HFFc6 (cell line): ENCODE data around the gene ARHGEF6. TPM values are rescaled to one million over a fixed set of nuclear protein-coding genes. Genes with fewer than 3 reads are reported as not detected.
"Not testable (repeated sequence)": the region's sequence is repeated elsewhere in the genome, so short reads cannot be mapped to it uniquely, and the experiment has no call there.

Experiments
- DNase-seq: peaks from one replicate; pipeline ENCODE4 v3.0.0-alpha.2; 2018
- H3K27ac Mint-ChIP-seq: 2 replicates; pipeline ENCODE4 v1.8.0; 2020; ENCODE audit warnings: mild to moderate bottlenecking, mixed read lengths
- H3K27me3 Mint-ChIP-seq: 2 replicates; pipeline ENCODE4 v1.8.0; 2021; ENCODE audit warnings: mild to moderate bottlenecking, moderate library complexity, mixed read lengths; ENCODE audit not compliant: insufficient read depth
- H3K36me3 Mint-ChIP-seq: 2 replicates; pipeline ENCODE4 v1.8.0; 2021; ENCODE audit warnings: low read depth, mixed read lengths
- H3K4me1 Mint-ChIP-seq: 2 replicates; pipeline ENCODE4 v1.8.0; 2020; ENCODE audit warnings: low read depth, mixed read lengths
- H3K4me3 Mint-ChIP-seq: 2 replicates; pipeline ENCODE4 v1.8.0; 2020; ENCODE audit warnings: mild to moderate bottlenecking, moderate library complexity, mixed read lengths
- H3K9me3 Mint-ChIP-seq: 2 replicates; pipeline ENCODE4 v1.8.0; 2020; ENCODE audit warnings: mild to moderate bottlenecking, mixed read lengths
- total RNA-seq, 6 experiments: library from RNA; stranded (reverse); fragmentation: NEBNext Ultra II Directional; extraction: Animal tissue kit (Norgen Biotek cat#: 25700); gene quantifications; 2 replicates in 1 of 6; 3 replicates in 5 of 6; pipeline ENCODE4 v1.2.3, GENCODE V29; 2021
- TF ChIP-seq, protein P1 (sequence below): fragments of 200-600 bp; sonication (generic); IDR thresholded peaks from 2 replicates; pipeline ENCODE4 v1.5.0; 2021; ENCODE audit warnings: antibody characterized with exemption, mild to moderate bottlenecking

Gene ARHGEF6
- total RNA-seq, 6 experiments from 2014 or later: 2.5 to 5.4 (median 4.9) TPM

DNA sequence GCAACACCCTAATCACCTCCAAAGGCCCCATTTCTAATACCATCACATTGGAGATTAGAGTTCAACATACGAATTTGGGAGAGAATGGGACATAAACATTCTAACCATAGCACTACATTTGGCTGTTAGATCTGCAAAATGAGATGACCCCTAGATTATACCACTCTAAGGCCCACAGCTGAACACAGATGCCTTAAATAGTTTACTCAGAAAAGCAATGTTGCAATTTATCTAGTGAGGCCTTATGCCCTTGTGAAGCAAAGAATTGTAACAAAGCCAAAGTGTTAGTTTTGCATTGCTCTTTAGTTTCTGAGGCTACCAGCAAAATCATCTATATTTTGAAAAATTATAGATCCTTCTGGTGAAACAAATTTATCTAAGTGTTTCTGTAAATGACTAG lies 31.6 kb upstream of the ARHGEF6 start:
- H3K4me1 Mint-ChIP-seq: peaks cover 11% of the 10 kb centered on the region
- no peaks in the 10 kb centered on the region for H3K9me3 Mint-ChIP-seq
- no peaks in the 10 kb centered on the region for H3K36me3 Mint-ChIP-seq
- no peak overlapping the region for H3K27ac Mint-ChIP-seq
- no peak for DNase-seq
- H3K27me3 Mint-ChIP-seq: no peaks in the 10 kb centered on the region
- H3K4me3 Mint-ChIP-seq: no peak overlapping the region
- TF ChIP-seq, protein P1, sequence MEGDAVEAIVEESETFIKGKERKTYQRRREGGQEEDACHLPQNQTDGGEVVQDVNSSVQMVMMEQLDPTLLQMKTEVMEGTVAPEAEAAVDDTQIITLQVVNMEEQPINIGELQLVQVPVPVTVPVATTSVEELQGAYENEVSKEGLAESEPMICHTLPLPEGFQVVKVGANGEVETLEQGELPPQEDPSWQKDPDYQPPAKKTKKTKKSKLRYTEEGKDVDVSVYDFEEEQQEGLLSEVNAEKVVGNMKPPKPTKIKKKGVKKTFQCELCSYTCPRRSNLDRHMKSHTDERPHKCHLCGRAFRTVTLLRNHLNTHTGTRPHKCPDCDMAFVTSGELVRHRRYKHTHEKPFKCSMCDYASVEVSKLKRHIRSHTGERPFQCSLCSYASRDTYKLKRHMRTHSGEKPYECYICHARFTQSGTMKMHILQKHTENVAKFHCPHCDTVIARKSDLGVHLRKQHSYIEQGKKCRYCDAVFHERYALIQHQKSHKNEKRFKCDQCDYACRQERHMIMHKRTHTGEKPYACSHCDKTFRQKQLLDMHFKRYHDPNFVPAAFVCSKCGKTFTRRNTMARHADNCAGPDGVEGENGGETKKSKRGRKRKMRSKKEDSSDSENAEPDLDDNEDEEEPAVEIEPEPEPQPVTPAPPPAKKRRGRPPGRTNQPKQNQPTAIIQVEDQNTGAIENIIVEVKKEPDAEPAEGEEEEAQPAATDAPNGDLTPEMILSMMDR: no peak

DNA sequence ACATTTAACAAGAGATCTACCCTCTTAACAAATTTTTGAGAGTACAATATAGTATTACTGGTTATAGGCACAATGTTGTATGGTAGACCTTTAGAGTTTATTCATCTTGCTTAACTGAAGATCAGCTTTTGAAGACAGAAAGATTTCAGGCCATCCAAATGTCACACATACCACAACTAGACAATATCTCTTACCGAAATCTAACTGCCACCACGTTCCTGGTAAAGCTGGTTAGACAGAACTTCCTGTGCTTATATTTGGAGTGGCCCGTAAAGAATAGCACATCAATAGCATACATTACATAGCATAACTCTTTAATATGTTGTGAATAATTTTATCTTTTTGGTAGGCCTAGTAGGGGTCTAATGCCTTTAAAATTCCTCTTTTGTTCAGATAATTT lies 29.8 kb upstream of the ARHGEF6 start:
- DNase-seq: no peak
- no peak overlapping the region for H3K27ac Mint-ChIP-seq
- peaks cover 4% of the 10 kb centered on the region; the same call in 1 of the 2 replicates for H3K4me1 Mint-ChIP-seq
- H3K9me3 Mint-ChIP-seq: no peaks in the 10 kb centered on the region
- H3K4me3 Mint-ChIP-seq: no peak overlapping the region
- H3K36me3 Mint-ChIP-seq: no peaks in the 10 kb centered on the region
- no peaks in the 10 kb centered on the region for H3K27me3 Mint-ChIP-seq
- TF ChIP-seq, protein P1: no peak

DNA sequence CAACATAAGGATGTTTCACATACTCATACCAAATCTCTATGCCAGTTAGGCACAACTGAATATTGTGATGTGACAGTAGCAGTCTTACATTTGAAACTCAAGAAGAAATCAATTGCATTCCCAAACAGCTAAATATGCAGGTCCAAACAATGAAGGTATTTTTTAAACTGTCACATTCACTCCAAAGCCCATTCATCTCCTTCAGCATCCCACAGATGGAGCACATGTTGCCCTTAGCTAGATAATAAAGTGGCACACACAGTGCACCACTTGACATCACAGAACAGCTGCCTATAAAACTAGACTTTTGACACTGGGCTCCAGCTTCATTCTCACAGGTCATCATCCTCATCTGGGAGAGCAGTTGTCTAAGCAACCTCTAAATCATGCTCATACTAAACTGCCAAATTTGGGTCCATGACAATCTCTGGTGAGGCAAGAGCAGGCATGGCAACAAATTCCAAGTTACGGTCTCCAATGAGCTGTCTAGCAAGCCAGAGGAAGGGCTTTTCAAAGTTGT lies 26.2 kb upstream of the ARHGEF6 start:
- no peak overlapping the region for H3K4me3 Mint-ChIP-seq
- H3K36me3 Mint-ChIP-seq: no peaks in the 10 kb centered on the region

DNA sequence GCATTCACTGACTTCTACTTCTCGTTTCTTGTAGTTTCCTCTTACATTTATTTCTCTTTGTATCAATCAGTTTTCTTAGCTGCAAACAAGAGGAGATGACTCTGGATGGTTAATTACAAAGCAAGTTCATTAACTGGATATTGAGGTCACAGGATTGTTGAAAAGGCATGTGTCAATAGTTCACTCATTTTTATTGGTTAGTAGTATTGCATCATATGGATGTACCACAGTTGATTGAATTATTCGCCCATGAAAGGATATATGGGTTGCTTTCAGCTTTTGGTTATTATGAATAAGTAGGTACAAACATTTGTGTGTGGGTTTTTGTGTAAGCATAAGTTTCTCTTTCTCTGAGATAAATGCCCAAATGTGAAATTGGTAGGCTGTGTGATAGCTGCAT lies 21.8 kb upstream of the ARHGEF6 start:
- Mint-ChIP-seq H3K27ac (no peak overlapping the region), H3K27me3 (peaks cover 2% of the 10 kb centered on the region; the same call in 1 of the 2 replicates), H3K4me1 (peaks cover 8% of the 10 kb centered on the region; the same call in 1 of the 2 replicates), H3K9me3 (no peaks in the 10 kb centered on the region), H3K36me3 (no peaks in the 10 kb centered on the region), H3K4me3 (no peak overlapping the region)
- TF ChIP-seq, protein P1: no peak
- no peak for DNase-seq

More for the DNA sequence above, 26.2 kb upstream of the ARHGEF6 start:
- no peak for DNase-seq
- H3K27ac Mint-ChIP-seq: no peak overlapping the region
- TF ChIP-seq, protein P1: no peak
- no peaks in the 10 kb centered on the region for H3K9me3 Mint-ChIP-seq
- H3K4me1 Mint-ChIP-seq: peaks cover 8% of the 10 kb centered on the region; the same call in 1 of the 2 replicates
- H3K27me3 Mint-ChIP-seq: no peaks in the 10 kb centered on the region

- H3K27me3 Mint-ChIP-seq: peaks cover 2% of the 10 kb centered on the region; the same call in 1 of the 2 replicates
- 0 out of 2 replicates have a peak, but pooled peaks cover 4% of the 10 kb centered on the region for H3K36me3 Mint-ChIP-seq
- no peak overlapping the region for H3K27ac Mint-ChIP-seq
- no peak for DNase-seq
- TF ChIP-seq, protein P1: no peak
- H3K4me1 Mint-ChIP-seq: no peaks in the 10 kb centered on the region
- no peak overlapping the region for H3K4me3 Mint-ChIP-seq
- no peaks in the 10 kb centered on the region for H3K9me3 Mint-ChIP-seq
These were observed 17.1 kb upstream of the ARHGEF6 start for GRCh38 chrX:136797787-136798186.

GRCh38 chrX:136795132-136795531 lies 14.4 kb upstream of the ARHGEF6 start:
- H3K4me3 Mint-ChIP-seq, H3K9me3 Mint-ChIP-seq, H3K4me1 Mint-ChIP-seq, DNase-seq, H3K27me3 Mint-ChIP-seq, H3K36me3 Mint-ChIP-seq, H3K27ac Mint-ChIP-seq: not testable (repeated sequence)

DNA sequence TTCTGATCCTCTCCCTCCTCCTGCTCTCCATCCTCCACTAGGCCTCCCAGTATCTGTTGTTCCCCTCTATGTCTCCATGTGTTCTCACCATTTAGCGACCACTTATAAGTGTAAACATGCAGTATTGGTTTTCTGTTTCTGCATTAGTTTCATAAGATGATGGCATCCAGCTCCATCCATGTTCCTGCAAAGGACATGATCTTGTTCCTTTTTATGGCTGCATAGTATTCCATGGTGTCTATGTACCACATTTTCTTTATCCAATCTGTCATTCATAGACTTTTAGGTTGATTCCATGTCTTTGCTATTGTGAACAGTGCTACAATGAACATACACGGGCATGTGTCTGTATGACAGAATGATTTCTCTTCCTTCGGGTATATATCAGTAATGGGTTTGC lies 13.9 kb upstream of the ARHGEF6 start:
- not testable (repeated sequence) for H3K4me3 Mint-ChIP-seq, H3K27ac Mint-ChIP-seq, H3K27me3 Mint-ChIP-seq, H3K36me3 Mint-ChIP-seq, DNase-seq, H3K4me1 Mint-ChIP-seq, H3K9me3 Mint-ChIP-seq
